GM19240 (cell line): ENCODE results near the gene RCOR3.
"Not testable (repeated sequence)": the region's sequence is repeated elsewhere in the genome, so short reads cannot be mapped to it uniquely, and the experiment has no call there.

Experiments
- DNase-seq: peaks from one replicate; pipeline ENCODE4 v3.0.0; 2011; ENCODE audit warnings: low spot score; ENCODE audit not compliant: insufficient read length

RCOR3 gene

DNA sequence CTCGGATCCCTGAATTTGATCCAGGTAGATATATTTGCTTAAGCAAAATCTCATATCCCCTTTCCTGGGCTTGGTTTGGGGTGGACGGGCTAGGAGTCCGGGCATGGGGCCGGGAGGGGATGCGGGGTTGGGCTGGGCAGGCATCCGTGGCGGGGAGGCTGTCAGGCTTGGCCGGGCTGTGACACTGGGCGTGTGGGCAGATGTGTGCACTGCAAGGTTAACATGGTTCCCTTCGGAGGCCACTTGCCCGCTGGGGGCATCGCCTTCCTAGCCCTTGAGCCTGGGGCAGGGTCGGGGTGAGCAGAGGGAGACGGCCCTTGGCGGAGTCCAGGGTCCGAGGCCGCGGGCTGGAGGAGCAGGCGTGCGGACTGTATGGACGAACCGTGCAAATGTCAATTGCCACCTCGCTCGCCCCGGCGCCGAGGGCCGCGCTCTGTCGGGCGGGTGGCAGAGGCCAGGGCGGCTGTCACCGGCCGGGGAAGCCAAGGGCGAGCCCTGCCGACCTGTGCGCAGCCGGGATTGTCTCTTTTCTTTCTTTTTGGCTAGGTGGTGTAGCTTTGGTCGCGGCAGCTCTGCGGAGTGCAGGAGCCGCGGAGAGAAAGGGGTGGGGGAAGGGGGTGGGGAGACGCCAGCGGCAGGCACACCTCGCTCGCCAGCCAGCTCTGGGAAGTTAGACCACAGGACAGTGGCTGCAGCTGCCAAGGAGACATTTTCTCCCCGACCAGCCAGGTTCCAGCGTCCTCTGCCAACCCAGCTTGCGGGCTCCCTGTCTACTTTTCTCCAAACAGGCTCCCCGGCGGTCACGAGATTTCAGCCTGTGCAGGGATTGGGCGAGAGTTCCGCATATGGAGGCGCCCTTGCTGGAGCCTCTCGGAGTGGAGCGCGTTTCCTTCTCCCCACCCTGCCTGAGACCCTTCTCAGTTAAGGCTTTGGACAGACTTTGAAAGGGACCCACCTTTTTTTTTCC is 1.3 kb downstream of the RCOR3 start:
- peak; percentile 46 for DNase-seq

GRCh38 chr1:211261229-211261628 is 2.1 kb downstream of the RCOR3 start:
- DNase-seq: no peak

- DNase-seq: not testable (repeated sequence)
These were observed 3.9 kb downstream of the RCOR3 start for GRCh38 chr1:211263022-211263421.

DNA sequence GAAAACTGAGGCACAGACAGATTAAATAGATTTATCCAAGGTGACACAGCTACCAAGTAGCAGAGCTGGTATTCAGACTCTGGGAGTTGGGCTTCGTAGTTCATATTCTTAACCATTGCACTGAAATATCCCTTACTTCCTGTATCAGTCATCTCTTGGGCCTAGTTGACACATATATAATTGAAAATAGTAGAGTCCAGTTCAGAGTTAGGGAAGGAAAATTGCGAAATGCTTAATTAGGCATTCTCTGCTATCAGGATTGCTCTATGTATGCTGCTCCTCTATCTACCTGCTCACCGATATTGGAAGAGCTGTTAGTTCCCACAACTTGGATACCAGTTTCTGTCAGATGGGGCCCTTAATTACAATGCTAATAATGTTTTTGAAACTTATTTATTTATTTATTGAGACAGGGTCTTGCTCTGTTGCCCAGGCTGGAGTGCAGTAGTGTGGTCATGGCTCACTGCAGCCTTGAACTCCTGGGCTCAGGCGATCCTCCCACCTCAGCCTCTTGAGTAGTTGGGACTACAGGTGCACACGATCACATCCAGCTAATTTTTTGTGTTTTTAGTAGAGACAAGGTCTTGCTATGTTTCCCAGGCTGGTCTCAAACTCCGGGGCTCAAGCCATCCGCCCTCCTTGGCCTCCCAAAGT is 8.2 kb downstream of the RCOR3 start:
- DNase-seq: no peak

DNA sequence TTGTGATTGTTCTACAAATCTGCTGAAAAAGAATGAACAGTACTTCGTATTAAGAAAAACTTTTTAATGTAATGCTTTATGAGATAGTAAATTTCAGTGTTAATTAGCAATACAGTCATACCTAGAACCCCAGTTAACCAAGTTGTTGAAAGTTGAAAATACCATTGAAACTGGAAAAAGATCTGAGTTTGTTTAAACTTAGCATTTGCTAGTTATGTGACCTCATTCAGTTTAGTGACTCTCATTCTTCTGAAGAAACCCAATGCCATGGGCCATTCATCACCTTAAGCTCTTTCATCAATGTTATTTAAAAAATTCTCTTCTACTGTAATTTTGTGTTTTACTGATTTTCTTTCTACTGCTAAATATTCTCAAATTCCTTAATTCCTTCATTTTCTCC is 20.2 kb downstream of the RCOR3 start:
- DNase-seq: no peak

- no peak for DNase-seq
These were observed 21.7 kb downstream of the RCOR3 start for GRCh38 chr1:211280910-211281309.

DNA sequence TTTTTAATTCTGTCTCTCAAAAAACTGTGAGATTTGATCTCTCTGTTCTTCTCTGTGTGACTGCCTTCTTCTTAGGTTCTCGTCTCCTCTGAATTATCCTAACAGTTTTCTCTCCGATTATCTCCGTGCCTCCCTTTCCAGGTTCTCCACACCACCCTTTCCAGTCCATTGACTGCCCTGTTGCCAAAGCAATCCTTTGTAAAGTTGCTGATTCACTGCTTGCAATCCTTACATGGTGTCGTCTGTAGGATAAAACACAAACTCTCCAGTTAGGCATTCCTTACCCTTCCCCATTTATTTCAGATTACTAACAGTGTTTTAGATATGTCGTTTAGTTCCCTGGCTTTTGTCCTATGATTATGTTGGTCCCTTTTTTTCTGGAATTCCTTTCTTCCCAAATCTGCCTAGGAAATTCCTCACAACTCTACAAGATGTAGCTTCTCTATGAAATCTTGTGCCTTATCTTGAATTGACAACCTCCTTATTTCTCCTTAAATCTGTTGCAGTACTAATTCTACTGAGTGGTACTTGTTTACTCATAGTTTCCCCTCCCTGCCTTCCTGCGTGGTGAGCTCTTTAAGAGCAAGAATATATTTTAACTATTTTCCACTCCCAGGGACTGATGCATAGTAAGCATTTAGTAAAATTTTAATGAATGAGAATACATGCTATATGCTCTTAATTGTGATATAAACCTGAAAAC is 22.3 kb downstream of the RCOR3 start:
- DNase-seq: no peak

GRCh38 chr1:211282023-211282373 is 22.8 kb downstream of the RCOR3 start:
- no peak for DNase-seq

DNA sequence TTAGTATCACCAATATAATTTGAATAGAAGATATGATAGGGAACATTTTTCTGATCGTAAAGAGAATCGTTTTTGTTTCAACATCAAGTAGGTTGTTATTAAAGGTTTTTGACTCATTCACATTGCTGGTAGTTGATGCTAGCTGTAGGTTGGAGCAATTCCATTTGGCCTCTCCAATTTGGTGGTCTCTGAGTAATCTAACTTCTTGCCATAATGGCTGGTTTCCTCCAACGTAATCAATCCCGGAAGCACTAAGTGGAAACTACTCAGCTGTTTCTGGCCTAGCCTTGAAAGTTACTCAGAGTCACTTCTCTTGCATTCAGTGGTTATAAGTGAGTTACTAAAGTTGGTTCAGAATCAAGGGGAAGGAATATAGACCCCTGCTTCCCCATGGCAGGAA is 26.0 kb downstream of the RCOR3 start:
- DNase-seq: no peak

- no peak for DNase-seq
These were observed 28.1 kb downstream of the RCOR3 start for GRCh38 chr1:211287218-211287617.

GRCh38 chr1:211292411-211292810 is 33.2 kb downstream of the RCOR3 start:
- no peak for DNase-seq

DNA sequence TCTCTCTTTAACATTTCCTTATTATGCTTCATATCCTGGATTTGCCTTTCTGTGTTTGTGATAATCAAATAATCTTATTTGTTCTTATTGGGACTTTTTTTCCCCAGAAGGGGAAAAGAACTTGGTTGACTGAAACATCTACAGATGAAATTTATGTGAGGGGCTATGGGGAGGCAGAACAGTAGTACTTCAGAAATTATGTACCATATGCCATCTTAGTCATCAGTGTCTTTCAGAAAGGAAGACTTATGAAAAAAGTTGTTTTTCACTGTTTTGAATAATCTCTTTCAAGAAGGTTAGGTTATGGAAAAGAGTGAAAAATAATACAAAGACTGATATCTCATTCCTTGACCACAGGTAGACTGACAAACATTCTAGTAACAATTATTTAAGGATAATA is 37.2 kb downstream of the RCOR3 start:
- no peak for DNase-seq

GRCh38 chr1:211305044-211305443 is 45.9 kb downstream of the RCOR3 start:
- DNase-seq: peak; percentile 24

DNA sequence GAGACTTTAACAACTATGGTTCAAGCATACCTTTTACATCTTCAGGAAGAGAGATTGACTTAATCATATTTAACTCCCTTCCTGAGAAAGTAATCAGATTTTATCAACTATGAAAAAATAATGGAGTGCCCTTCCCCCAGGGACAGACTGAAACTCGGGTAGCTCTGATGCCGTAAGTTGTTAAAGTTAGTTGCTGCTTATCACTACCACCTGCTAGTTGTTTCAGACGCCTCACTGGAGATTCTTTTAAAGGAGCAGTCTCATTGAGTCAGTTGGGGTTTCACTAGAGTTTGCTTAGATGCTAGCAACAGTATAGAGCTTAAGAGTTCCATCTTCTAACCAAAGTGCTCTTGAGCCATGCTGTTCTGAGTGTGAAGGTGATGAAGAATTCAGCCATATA is 50.5 kb downstream of the RCOR3 start:
- no peak for DNase-seq

DNA sequence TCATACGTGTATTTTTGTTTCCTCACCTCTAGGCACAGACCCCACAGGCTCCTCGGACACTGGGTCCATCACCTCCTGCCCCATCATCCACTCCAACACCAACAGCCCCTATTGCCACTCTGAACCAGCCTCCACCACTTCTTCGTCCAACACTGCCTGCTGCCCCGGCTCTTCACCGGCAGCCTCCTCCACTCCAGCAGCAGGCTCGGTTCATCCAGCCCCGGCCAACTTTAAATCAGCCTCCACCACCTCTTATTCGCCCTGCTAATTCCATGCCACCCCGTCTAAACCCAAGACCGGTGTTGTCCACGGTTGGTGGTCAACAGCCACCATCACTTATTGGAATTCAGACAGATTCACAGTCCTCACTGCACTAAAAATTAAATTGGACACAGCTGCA is 54.2 kb downstream of the RCOR3 start:
- DNase-seq: no peak

- DNase-seq: no peak
These were observed 59.6 kb downstream of the RCOR3 start for GRCh38 chr1:211318576-211319280.

GRCh38 chr1:211319892-211320291 is 60.7 kb downstream of the RCOR3 start:
- DNase-seq: no peak

GRCh38 chr1:211320980-211321379 is 61.8 kb downstream of the RCOR3 start:
- DNase-seq: no peak

GRCh38 chr1:211321646-211322045 is 62.5 kb downstream of the RCOR3 start:
- DNase-seq: not testable (repeated sequence)

DNA sequence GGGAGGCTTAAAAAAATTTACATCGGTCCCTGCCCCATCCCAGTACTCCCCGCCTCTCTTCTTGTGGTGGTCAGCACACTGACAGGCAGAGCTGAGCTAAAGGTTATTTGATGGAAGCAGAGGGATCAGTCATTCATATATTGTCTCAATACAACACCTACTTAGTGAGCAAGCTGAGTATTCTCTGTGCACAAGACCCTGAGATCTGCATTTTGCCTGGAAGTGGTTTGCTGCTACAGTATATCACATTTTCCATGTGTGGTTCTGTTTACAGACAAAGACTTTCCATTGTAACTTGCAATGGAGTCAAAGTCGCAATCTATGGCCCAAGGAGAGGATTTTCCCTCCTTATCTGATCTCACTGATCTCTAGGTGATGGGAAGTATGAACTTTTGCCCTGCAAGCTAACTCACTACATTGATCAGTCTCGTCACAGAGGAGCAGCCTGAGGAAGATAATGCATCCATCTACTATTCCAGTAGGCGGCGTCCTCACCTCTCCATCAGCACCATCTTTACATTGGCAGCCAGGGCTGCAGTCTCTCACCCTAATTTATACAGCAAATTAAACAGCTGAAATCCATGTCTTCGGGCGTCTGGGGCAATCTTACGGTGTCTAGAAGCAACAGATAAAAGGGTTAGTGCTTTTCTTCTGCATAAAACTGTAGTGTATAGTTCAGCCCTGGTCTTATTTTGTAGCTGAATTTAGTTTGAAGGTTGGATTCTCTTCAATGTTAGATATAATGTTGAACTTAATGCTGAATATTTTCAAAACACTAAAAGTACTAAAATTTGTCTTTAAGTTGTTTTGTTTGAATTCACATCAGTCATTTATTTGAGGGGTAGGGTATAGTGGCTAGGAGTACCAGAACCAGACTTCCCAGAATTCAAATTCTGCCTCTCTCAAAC is 64.2 kb downstream of the RCOR3 start:
- no peak for DNase-seq
